Right atrium auricular region (tissue), 2 donors: ENCODE data around the gene NPIPB2. TPM values are rescaled to one million over a fixed set of nuclear protein-coding genes. Genes with fewer than 3 reads are reported as not detected.

ENCODE experiments used
- DNase-seq: peaks from one replicate; pipeline ENCODE4 v3.0.0-alpha.2; 2019; ENCODE audit warnings: low spot score
- H3K27ac ChIP-seq, 2 donors: fragments of 200-600 bp; sonication (generic); 1 replicate in 1 of 2; 2 replicates in 1 of 2; pipeline ENCODE4 v1.5.1; 2016 to 2019
- H3K27me3 ChIP-seq, 2 donors: fragments of 200-600 bp; sonication (generic); one replicate each; pipeline versions ENCODE4 v1.5.1 to v1.6.0; 2017 to 2019
- H3K36me3 ChIP-seq: fragments of 200-600 bp; sonication (generic); one replicate; pipeline ENCODE4 v1.5.1; 2016
- H3K4me1 ChIP-seq, 2 donors: fragments of 200-600 bp; sonication (generic); one replicate each; pipeline versions ENCODE4 v1.5.1 to v1.6.0; 2017 to 2019
- H3K4me3 ChIP-seq, 2 donors: fragments of 200-600 bp; sonication (generic); 1 replicate in 1 of 2; 2 replicates in 1 of 2; pipeline ENCODE4 v1.5.1; 2017 to 2019; ENCODE audit warnings: mild to moderate bottlenecking in 1 of 2, moderate library complexity in 1 of 2
- H3K9me3 ChIP-seq, 2 donors: fragments of 200-600 bp; sonication (generic); one replicate each; pipeline ENCODE4 v1.5.1; 2019
- CTCF ChIP-seq, 2 donors: fragments of 200-600 bp; sonication (generic); IDR thresholded peaks; one replicate each; pipeline ENCODE4 v1.5.1; 2019; ENCODE audit warnings: antibody characterized with exemption in 2 of 2
- total RNA-seq, 2 donors: library from RNA; depleted of rRNA; stranded (reverse); fragments of >200 nt; gene quantifications; one replicate each; pipeline ENCODE4 v1.1.0, GENCODE V29; 2016

Gene NPIPB2
- total RNA-seq, 2 donors from 2014 or later = 3.0 TPM; not detected in 1

GRCh38 chr16:11877374-11877773 lies 64.5 kb downstream of the NPIPB2 start:
- no peak overlapping the region for H3K4me3 ChIP-seq
- H3K9me3 ChIP-seq = no peaks in the 10 kb centered on the region
- H3K27me3 ChIP-seq = no peaks in the 10 kb centered on the region
- peaks cover 0 to 16% of the 10 kb centered on the region in 2 donors for H3K4me1 ChIP-seq
- H3K36me3 ChIP-seq = peaks cover 61% of the 10 kb centered on the region
- DNase-seq = no peak
- H3K27ac ChIP-seq = peak overlapping the region in 1 of 2 donors; percentile 7
- no peak for TF ChIP-seq CTCF (IDR thresholded peaks at IDR 0.05)

Other genes with a start within 250 kb of the NPIPB2 start
- 10 to 100 TPM; 29.5 to 38.1 TPM for gene TXNDC11, start 199.2 kb downstream of the NPIPB2 start, total RNA-seq
- 10 to 100 TPM; 29.0 to 32.1 TPM for gene ZC3H7A, start 144.8 kb downstream of the NPIPB2 start, total RNA-seq
- 100 to 1,000 TPM in 1 of 2 donors, 10 to 100 TPM in 1; 75.3 to 123 TPM for gene RSL1D1, start 90.5 kb downstream of the NPIPB2 start, total RNA-seq
- 10 to 100 TPM; 59.5 to 62.7 TPM for gene GSPT1, start 26.1 kb downstream of the NPIPB2 start, total RNA-seq
- not detected for gene TNFRSF17, start 23.2 kb upstream of the NPIPB2 start, total RNA-seq
- 10 to 100 TPM in 1 of 2 donors, 1 to 10 TPM in 1; 7.6 to 11.6 TPM for gene SNX29, start 34.7 kb upstream of the NPIPB2 start, total RNA-seq